KMS-11 (cell line): ENCODE data around the gene YY1.

Experiments used
- H2AFZ ChIP-seq: fragments of 200-600 bp; sonication (generic); 2 replicates; pipeline ENCODE4 v1.6.1; 2016; ENCODE audit warnings: antibody characterized with exemption, mixed run types, low read depth
- H3K27ac ChIP-seq: fragments of 200-600 bp; sonication (generic); 2 replicates; pipeline ENCODE4 v1.6.1; 2016; ENCODE audit warnings: mild to moderate bottlenecking, mixed run types
- H3K27me3 ChIP-seq: fragments of 200-600 bp; sonication (generic); 2 replicates; pipeline ENCODE4 v1.6.1; 2017; ENCODE audit warnings: mild to moderate bottlenecking, low read depth, mixed run types, moderate library complexity; ENCODE audit not compliant: insufficient read depth
- H3K36me3 ChIP-seq: fragments of 200-600 bp; sonication (generic); 2 replicates; pipeline ENCODE4 v1.6.1; 2017; ENCODE audit warnings: mild to moderate bottlenecking, mixed run types; ENCODE audit not compliant: insufficient read depth
- H3K4me1 ChIP-seq: fragments of 200-600 bp; sonication (generic); 2 replicates; pipeline ENCODE4 v1.6.1; 2016; ENCODE audit warnings: mild to moderate bottlenecking, low read depth, mixed run types; ENCODE audit not compliant: poor library complexity, severe bottlenecking
- H3K4me2 ChIP-seq: fragments of 200-600 bp; sonication (generic); 2 replicates; pipeline ENCODE4 v1.7.0; 2016; ENCODE audit warnings: mild to moderate bottlenecking, mixed run types
- H3K4me3 ChIP-seq: fragments of 200-600 bp; sonication (generic); IDR thresholded peaks from 2 replicates; pipeline ENCODE4 v1.6.1; 2017; ENCODE audit warnings: low read depth, low read length, mixed read lengths; ENCODE audit not compliant: insufficient read depth
- H3K79me2 ChIP-seq: fragments of 200-600 bp; sonication (generic); 2 replicates; pipeline ENCODE4 v1.6.1; 2016; ENCODE audit warnings: low read depth, mixed run types; ENCODE audit not compliant: insufficient read depth
- H3K9ac ChIP-seq: fragments of 200-600 bp; sonication (generic); 2 replicates; pipeline ENCODE4 v1.6.1; 2016; ENCODE audit warnings: mild to moderate bottlenecking, mixed run types
- H4K20me1 ChIP-seq: fragments of 200-600 bp; sonication (generic); 2 replicates; pipeline ENCODE4 v1.6.1; 2016; ENCODE audit warnings: mild to moderate bottlenecking, mixed run types; ENCODE audit not compliant: insufficient read depth
- TF ChIP-seq, protein P1 (sequence below): fragments of 200-600 bp; sonication (generic); conservative IDR thresholded peaks from 2 replicates; pipeline ENCODE4 v1.6.1; 2017; ENCODE audit warnings: low read depth, mild to moderate bottlenecking, antibody characterized with exemption, low read length, moderate library complexity, mixed read lengths

The YY1 gene

DNA sequence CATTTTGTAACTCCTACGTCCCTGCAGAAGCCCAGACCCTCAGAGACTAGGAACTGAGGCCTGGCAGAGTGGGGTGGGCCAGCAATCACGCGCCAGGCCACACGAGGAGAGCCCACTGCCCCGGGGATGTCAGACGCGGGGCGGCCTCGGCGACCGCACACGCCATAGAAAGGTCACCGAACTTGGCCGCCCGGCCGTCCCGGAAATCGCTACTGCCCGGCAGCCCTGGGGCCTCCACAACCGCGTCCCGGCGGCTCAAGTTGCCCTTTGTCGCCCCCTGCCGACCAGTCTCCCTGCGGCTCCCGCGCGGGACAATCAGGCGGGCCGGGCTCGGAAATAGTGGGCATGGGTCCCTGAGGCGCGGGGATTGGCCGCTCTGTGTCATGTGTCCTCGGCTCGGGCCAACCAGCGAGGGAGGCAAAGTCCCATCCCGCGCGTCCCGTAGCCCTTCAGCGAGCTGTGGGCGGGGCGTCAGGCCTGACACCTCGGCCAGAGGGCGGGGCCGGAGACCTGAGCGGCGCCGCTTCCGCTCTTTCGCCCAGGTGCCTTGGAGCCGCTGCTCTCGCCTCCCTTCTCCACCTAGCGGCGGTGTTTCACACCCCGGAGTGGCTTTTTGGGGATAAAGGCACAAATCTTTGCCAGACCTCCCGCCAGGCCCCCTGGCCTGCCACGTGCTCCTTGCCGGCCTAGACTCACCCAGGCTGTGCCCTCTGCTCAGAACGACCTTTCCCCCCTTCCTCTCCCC, 46.1 kb upstream of the YY1 start:
- Histone ChIP-seq H3K4me1 (peaks cover 11% of the 10 kb centered on the region), H4K20me1 (no peaks in the 10 kb centered on the region), H2AFZ (peak overlapping the region; percentile 97), H3K4me2 (peak overlapping the region; percentile 85), H3K36me3 (no peaks in the 10 kb centered on the region), H3K27ac (peak overlapping the region; percentile 72), H3K79me2 (no peaks in the 10 kb centered on the region), H3K4me3 (no peak overlapping the region), H3K27me3 (no peaks in the 10 kb centered on the region), H3K9ac (peak overlapping the region; percentile 70)
- TF ChIP-seq, protein P1, sequence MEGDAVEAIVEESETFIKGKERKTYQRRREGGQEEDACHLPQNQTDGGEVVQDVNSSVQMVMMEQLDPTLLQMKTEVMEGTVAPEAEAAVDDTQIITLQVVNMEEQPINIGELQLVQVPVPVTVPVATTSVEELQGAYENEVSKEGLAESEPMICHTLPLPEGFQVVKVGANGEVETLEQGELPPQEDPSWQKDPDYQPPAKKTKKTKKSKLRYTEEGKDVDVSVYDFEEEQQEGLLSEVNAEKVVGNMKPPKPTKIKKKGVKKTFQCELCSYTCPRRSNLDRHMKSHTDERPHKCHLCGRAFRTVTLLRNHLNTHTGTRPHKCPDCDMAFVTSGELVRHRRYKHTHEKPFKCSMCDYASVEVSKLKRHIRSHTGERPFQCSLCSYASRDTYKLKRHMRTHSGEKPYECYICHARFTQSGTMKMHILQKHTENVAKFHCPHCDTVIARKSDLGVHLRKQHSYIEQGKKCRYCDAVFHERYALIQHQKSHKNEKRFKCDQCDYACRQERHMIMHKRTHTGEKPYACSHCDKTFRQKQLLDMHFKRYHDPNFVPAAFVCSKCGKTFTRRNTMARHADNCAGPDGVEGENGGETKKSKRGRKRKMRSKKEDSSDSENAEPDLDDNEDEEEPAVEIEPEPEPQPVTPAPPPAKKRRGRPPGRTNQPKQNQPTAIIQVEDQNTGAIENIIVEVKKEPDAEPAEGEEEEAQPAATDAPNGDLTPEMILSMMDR, result peak; percentile 71

DNA sequence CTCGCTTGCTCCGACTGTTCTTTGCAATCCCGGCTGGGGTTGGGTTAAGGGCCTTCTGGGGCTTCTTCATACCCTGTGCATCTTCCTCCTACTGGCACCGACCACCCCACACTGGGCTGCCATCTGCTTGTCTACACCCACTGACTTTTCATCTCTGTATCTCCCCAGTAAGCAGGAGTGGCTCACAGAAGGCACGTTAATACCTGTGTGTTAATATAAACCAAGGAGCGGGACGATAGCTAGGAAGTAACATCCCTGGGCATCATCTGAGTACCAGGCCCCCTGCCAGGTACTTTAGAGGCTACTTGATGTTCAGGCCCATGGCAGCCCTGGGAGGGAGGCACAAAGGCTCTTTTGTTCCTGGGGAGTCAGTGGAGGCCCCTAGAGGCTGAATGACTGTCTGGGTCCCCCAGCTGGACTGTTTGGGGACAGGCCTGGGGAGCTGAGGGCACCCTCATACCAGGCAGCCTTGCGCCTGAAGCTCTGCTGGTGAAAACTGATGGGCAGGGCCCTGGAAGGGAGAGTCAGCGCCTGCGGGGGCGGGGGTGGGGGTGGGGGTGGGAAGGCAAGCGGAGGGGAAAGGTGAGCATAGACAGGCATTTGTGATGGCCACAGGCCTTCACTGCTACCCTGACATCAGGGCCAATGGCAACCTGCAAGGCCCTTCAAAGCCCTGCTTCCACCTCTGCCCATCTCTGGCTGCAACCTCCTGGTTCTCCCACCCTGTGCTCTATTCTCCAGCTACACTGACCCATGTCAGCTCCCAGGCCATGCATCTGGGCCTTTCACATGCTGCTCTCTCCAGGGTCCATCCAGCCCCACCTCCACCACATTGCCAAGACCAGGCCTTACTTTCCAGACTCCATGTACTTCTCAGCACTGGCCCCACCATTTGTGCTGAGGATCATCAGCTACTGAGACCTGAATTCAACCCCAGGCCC, 45.3 kb upstream of the YY1 start:
- TF ChIP-seq, protein P1, result peak; percentile 41; the same call in 1 of the 2 replicates
- H3K36me3 ChIP-seq, result no peaks in the 10 kb centered on the region
- H2AFZ ChIP-seq, result peak overlapping the region; percentile 85
- peak overlapping the region; percentile 85 for H3K4me2 ChIP-seq
- H3K27ac ChIP-seq, result peak overlapping the region; percentile 72
- peaks cover 11% of the 10 kb centered on the region for H3K4me1 ChIP-seq
- no peaks in the 10 kb centered on the region for H3K79me2 ChIP-seq
- H3K27me3 ChIP-seq, result no peaks in the 10 kb centered on the region
- H4K20me1 ChIP-seq, result no peaks in the 10 kb centered on the region
- H3K9ac ChIP-seq, result peak overlapping the region; percentile 63
- no peak overlapping the region for H3K4me3 ChIP-seq

DNA sequence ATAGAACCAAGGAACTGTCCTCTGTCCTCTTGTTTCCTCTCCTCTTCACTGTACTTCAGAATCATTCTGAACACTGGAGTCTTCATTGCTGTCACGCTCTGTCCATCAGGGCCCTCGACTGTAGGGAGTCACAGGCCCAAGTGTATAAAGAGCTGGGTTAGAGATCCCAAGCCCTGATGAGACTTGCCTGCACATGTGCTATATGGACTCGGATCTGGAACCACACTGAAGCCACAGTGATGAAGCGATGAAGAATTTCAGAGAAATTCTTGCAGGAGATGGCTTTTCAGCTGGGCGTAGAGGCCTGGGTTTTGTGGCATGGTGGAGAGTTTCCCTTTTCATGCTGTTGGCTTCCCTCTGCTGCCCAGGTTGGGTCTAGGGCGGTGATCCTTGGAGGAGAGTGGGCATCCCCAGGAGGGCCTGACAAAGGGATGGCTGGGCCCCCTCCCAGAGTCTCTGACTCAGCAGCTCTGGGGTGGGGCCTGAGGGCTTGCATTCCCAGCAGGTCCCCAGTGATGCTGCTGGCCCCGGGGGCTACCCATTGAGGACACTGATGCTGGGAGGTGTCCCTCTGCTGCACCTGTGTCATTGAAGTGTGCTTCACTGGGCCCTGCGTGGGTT, 39.6 kb upstream of the YY1 start:
- no peaks in the 10 kb centered on the region for H3K36me3 ChIP-seq
- TF ChIP-seq, protein P1, result no peak
- no peaks in the 10 kb centered on the region for H3K79me2 ChIP-seq
- no peaks in the 10 kb centered on the region for H4K20me1 ChIP-seq
- H3K4me3 ChIP-seq, result no peak overlapping the region
- H3K4me2 ChIP-seq, result no peak overlapping the region
- H3K27ac ChIP-seq, result no peak overlapping the region
- H3K27me3 ChIP-seq, result no peaks in the 10 kb centered on the region
- no peak overlapping the region for H3K9ac ChIP-seq
- no peak overlapping the region for H2AFZ ChIP-seq
- H3K4me1 ChIP-seq, result no peaks in the 10 kb centered on the region

DNA sequence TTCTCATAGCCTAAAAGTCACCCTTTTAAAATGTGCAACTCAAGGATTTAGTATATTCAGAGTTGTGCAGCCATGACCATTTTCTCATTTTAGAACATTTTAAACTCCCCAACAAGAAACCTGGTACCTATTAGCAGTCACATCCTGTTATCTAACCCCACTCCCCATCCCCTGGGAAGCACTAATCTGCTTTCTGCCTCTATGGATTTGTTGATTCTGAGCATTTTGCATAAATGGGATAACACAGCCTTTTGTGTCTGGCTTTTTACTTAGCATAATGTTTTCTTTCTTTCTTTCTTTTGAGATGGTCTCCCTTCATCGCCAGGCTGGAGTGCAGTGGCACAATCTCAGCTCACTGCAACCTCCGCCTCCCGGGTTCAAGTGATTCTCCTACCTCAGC, 38.6 kb upstream of the YY1 start:
- no peak overlapping the region for H3K4me3 ChIP-seq
- no peak overlapping the region for H3K9ac ChIP-seq
- no peaks in the 10 kb centered on the region for H3K27me3 ChIP-seq
- no peak overlapping the region for H3K4me2 ChIP-seq
- TF ChIP-seq, protein P1, result no peak
- H3K36me3 ChIP-seq, result no peaks in the 10 kb centered on the region
- H3K4me1 ChIP-seq, result no peaks in the 10 kb centered on the region
- no peaks in the 10 kb centered on the region for H3K79me2 ChIP-seq
- no peaks in the 10 kb centered on the region for H4K20me1 ChIP-seq
- H3K27ac ChIP-seq, result no peak overlapping the region
- H2AFZ ChIP-seq, result no peak overlapping the region
